HUES48 (cell line): Measurements from ENCODE around the gene FXYD2.

ENCODE experiments used
- H3K27ac ChIP-seq: one replicate; pipeline ENCODE4 v1.7.0; 2013; ENCODE audit warnings: low read depth, low read length, inconsistent platforms
- H3K27me3 ChIP-seq: 2 replicates; pipeline ENCODE4 v1.6.1; 2013; ENCODE audit warnings: mild to moderate bottlenecking, low read length; ENCODE audit not compliant: control insufficient read depth, insufficient read depth
- H3K36me3 ChIP-seq: 2 replicates; pipeline ENCODE4 v1.6.1; 2013; ENCODE audit warnings: low read length; ENCODE audit not compliant: control insufficient read depth, insufficient read depth
- H3K4me1 ChIP-seq: 2 replicates; pipeline ENCODE4 v1.6.1; 2013; ENCODE audit warnings: mild to moderate bottlenecking, low read length; ENCODE audit not compliant: control insufficient read depth, insufficient read depth
- H3K4me3 ChIP-seq: 2 replicates; pipeline ENCODE4 v1.5.1; 2013; ENCODE audit warnings: mild to moderate bottlenecking, low read depth, low read length
- H3K9ac ChIP-seq: 2 replicates; pipeline ENCODE4 v1.6.1; 2013; ENCODE audit warnings: mild to moderate bottlenecking, low read depth, low read length, moderate library complexity
- H3K9me3 ChIP-seq: 2 replicates; pipeline ENCODE4 v1.6.1; 2013; ENCODE audit warnings: low read length; ENCODE audit not compliant: control insufficient read depth, insufficient read depth

FXYD2 gene

DNA sequence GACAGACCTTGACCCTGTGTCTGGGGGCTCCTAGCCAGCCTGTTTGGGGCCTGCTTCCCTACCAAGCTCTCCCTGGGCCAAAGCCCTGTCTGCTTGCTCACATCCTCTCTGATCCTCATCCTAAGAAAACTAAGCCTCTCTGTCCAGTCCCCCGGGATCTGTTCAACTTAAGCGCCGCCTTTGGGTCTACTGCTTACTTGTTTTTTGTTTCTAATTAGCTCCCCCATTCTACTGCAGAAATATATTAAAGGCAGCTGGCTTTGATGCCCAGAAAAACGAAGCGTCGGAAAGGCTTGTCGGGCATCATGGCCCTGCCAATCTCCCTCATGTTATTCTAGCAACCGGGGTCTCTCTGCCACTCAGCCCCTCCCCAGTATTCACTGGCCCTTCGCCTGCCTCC is 31.0 kb downstream of the FXYD2 start:
- Histone ChIP-seq H3K27ac (no peak overlapping the region), H3K4me1 (peaks cover 13% of the 10 kb centered on the region), H3K4me3 (no peak overlapping the region), H3K27me3 (peaks cover 60% of the 10 kb centered on the region), H3K9me3 (no peaks in the 10 kb centered on the region), H3K36me3 (no peaks in the 10 kb centered on the region), H3K9ac (no peak overlapping the region)

- no peak overlapping the region for H3K27ac ChIP-seq
- no peaks in the 10 kb centered on the region for H3K36me3 ChIP-seq
- H3K9ac ChIP-seq: no peak overlapping the region
- H3K27me3 ChIP-seq: peaks cover 55% of the 10 kb centered on the region
- H3K9me3 ChIP-seq: no peaks in the 10 kb centered on the region
- H3K4me1 ChIP-seq: peaks cover 13% of the 10 kb centered on the region
- H3K4me3 ChIP-seq: no peak overlapping the region
Observed at GRCh38 chr11:117792992-117793391, 31.6 kb downstream of the FXYD2 start.

GRCh38 chr11:117792241-117792640 is 32.3 kb downstream of the FXYD2 start:
- Histone ChIP-seq H3K4me1 (peaks cover 13% of the 10 kb centered on the region), H3K27me3 (peaks cover 49% of the 10 kb centered on the region), H3K36me3 (no peaks in the 10 kb centered on the region), H3K9ac (no peak overlapping the region), H3K9me3 (no peaks in the 10 kb centered on the region), H3K4me3 (no peak overlapping the region), H3K27ac (no peak overlapping the region)

DNA sequence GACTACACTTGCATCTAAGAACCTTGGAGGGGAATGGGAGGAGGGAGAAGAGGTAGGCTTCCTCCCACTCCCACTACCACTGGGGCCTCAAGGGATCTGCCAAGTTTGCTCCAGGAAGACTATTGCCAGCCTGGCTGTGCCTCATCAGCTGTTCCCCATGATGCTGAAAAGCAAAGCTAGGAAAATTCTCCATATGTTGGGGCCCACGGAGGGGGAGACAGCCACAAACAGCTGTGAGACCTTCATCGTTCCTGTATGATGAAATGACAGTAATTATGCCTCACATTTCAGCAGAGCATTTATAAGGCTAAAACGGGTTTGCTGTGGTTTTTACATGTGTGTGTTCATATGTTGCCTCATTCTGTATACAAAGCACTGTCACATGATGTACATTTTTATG is 34.3 kb downstream of the FXYD2 start:
- Histone ChIP-seq H3K9ac (no peak overlapping the region), H3K36me3 (no peaks in the 10 kb centered on the region), H3K27me3 (peaks cover 30% of the 10 kb centered on the region), H3K9me3 (no peaks in the 10 kb centered on the region), H3K27ac (no peak overlapping the region), H3K4me1 (peaks cover 5% of the 10 kb centered on the region; the same call in 1 of the 2 replicates), H3K4me3 (no peak overlapping the region)

- Histone ChIP-seq H3K4me3 (no peak overlapping the region), H3K27ac (no peak overlapping the region), H3K27me3 (peaks cover 19% of the 10 kb centered on the region)
Observed at GRCh38 chr11:117789241-117789640, 35.3 kb downstream of the FXYD2 start.

DNA sequence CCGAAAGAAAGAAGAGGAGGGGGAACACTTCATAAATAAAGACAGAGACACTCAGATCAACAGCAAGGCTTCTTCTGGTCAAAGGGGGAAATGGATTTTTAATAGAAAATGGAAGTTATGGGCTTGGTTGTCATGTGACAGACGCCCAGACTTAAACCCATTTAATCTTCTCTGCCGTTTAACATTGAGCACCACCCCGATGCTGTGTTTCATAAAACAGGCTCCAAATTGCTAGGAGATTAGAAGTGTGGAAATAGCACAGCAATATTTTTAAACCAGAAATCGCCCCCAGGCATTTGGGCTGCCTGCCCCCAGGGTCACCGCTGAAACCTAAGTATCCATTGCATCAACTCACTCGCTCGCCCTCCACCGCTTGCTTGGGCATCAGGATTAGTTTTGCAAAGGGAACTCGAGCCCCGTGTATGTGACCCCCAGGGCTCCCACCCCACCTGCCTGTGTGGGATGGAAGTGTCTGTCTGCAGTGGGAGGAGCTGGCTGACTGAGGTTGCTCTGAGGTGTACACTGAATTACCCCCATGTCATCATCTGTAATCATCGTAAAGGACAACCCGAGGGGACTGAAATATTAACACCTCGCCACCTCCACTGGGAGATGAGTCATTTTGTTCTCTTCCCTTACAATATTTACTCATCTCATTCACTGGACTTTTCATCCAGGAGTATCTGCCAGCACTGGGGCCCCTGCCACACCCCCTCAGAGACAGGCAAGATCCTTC is 38.2 kb downstream of the FXYD2 start:
- H3K4me1 ChIP-seq: no peaks in the 10 kb centered on the region
- H3K9me3 ChIP-seq: no peaks in the 10 kb centered on the region
- no peak overlapping the region for H3K4me3 ChIP-seq
- H3K36me3 ChIP-seq: no peaks in the 10 kb centered on the region
- 0 out of 2 replicates have a peak, but pooled peaks cover 3% of the 10 kb centered on the region for H3K27me3 ChIP-seq
- no peak overlapping the region for H3K9ac ChIP-seq
- no peak overlapping the region for H3K27ac ChIP-seq

More at GRCh38 chr11:117789241-117789640, 35.3 kb downstream of the FXYD2 start:
- no peaks in the 10 kb centered on the region for H3K36me3 ChIP-seq
- H3K4me1 ChIP-seq: no peaks in the 10 kb centered on the region
- no peaks in the 10 kb centered on the region for H3K9me3 ChIP-seq
- H3K9ac ChIP-seq: no peak overlapping the region

DNA sequence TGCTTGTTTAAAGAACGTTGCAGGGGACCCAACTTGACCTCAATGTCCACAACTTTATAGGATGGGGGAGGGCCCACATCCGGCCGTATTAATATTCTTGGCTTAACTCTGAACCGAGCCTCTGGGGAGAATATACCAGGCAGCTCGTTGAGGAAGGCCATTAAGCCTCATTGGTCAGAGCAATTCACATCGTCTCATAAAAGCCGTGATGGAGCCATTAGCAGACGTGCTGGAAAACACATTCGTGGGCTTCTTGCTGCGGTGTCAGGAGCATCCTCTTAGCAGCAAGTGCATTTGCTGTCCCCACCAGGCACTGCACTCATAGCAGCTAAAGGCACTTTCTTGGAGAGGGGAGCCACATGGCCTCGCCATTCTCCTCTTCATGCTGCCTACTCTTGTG is 42.4 kb downstream of the FXYD2 start:
- no peaks in the 10 kb centered on the region for H3K36me3 ChIP-seq
- H3K27me3 ChIP-seq: no peaks in the 10 kb centered on the region

DNA sequence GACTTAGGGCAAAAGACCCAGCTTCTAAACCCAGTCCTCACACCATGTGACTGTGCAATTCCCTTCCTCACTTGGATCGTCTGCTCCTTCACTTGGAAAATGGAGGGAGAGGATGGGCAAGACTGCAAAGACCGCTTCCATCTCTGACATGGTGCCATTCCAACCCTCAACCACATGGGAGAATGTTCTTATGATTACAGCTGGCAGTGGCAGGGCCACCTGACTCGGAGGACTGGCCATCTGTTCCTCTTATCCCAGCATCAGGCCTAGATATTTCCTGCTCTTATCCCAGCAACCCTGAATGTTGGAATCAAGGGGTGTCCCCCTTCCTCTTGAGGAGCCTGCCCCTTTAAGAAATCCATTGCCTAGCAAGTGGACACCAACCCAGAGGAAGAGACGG is 42.9 kb downstream of the FXYD2 start:
- no peak overlapping the region for H3K27ac ChIP-seq
- H3K9me3 ChIP-seq: no peaks in the 10 kb centered on the region
- no peaks in the 10 kb centered on the region for H3K27me3 ChIP-seq
- H3K36me3 ChIP-seq: no peaks in the 10 kb centered on the region
- H3K9ac ChIP-seq: no peak overlapping the region
- no peaks in the 10 kb centered on the region for H3K4me1 ChIP-seq
- H3K4me3 ChIP-seq: no peak overlapping the region

More for the DNA sequence above, 42.4 kb downstream of the FXYD2 start:
- H3K9me3 ChIP-seq: no peaks in the 10 kb centered on the region
- H3K4me1 ChIP-seq: no peaks in the 10 kb centered on the region
- H3K9ac ChIP-seq: no peak overlapping the region
- no peak overlapping the region for H3K4me3 ChIP-seq
- H3K27ac ChIP-seq: no peak overlapping the region

DNA sequence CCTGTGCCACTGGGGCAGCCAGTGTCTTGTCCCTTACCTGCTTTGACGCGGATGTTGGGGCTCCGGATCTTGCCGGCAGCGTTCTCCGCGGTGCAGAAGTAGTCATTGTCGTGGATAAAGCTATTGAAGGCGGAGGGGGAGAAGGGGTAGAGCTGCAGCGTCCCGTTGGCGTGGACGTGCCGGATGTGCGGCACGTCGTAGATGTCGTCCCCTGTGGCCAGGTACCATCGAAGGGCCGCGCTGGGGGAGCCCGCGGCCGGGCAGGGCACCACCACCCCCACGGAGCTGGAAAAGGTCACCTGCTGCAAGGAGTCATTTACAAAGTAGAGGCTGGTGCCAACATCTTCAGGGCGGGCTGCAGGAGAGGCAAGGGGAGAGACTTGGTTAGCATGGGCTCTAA is 44.1 kb downstream of the FXYD2 start:
- Histone ChIP-seq H3K4me3 (no peak overlapping the region), H3K4me1 (no peaks in the 10 kb centered on the region), H3K9me3 (no peaks in the 10 kb centered on the region), H3K27me3 (no peaks in the 10 kb centered on the region; the same call in 1 of the 2 replicates), H3K27ac (no peak overlapping the region), H3K9ac (no peak overlapping the region), H3K36me3 (no peaks in the 10 kb centered on the region)

- Histone ChIP-seq H3K36me3 (no peaks in the 10 kb centered on the region), H3K4me3 (no peak overlapping the region), H3K9me3 (no peaks in the 10 kb centered on the region), H3K27ac (no peak overlapping the region), H3K4me1 (no peaks in the 10 kb centered on the region), H3K27me3 (no peaks in the 10 kb centered on the region; the same call in 1 of the 2 replicates), H3K9ac (no peak overlapping the region)
Observed at GRCh38 chr11:117774553-117774952, 50.0 kb downstream of the FXYD2 start.

DNA sequence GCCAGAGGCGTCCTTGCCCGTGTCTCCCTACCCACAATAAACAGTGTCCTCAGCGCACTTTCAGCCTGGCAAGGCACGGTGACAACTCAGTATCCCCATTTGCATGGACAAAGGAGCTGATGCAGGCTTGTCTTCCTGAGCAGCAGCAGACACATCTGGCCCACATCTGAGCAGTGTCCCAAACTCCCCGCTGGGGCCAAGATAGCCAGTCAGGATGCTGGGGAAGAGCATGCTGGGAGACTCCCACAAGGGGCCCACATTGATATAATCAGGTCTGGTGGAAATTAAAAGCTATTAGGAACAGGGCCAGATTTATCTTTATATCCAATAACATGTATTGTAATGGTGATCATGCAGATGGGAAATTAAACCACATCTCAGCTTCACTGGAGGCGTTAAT is 52.2 kb downstream of the FXYD2 start:
- Histone ChIP-seq H3K4me1 (no peaks in the 10 kb centered on the region), H3K4me3 (no peak overlapping the region), H3K27me3 (no peaks in the 10 kb centered on the region; the same call in 1 of the 2 replicates), H3K9ac (no peak overlapping the region), H3K36me3 (no peaks in the 10 kb centered on the region), H3K27ac (no peak overlapping the region), H3K9me3 (no peaks in the 10 kb centered on the region)
